Ovary (tissue), 9 donors: ENCODE results near the gene MAP7. TPM values are rescaled to one million over a fixed set of nuclear protein-coding genes. Genes with fewer than 3 reads are reported as not detected.

Experiments
- DNase-seq, 5 donors: peaks; one replicate each; pipeline ENCODE4 v3.0.0-alpha.2; 2019 to 2020
- H3K27ac ChIP-seq, 2 donors: fragments of 200-600 bp; one replicate each; pipeline versions ENCODE4 v1.5.1 to v1.8.0; 2019 to 2022
- H3K27me3 ChIP-seq: fragments of 200-600 bp; one replicate; pipeline ENCODE4 v1.8.0; 2022
- H3K36me3 ChIP-seq: fragments of 200-600 bp; sonication (generic); one replicate; pipeline ENCODE4 v1.5.1; 2019
- H3K4me1 ChIP-seq: one replicate; pipeline ENCODE4 v1.8.1; 2013; ENCODE audit warnings: mild to moderate bottlenecking, moderate library complexity; ENCODE audit not compliant: insufficient read depth
- H3K4me3 ChIP-seq: fragments of 200-600 bp; sonication (generic); one replicate; pipeline ENCODE4 v1.5.1; 2017
- H3K9me3 ChIP-seq, 2 donors: fragments of 200-600 bp in 1 of 2; sonication (generic) in 1 of 2; one replicate each; pipeline versions ENCODE4 v1.5.1 to v1.8.1; 2013 to 2019; ENCODE audit warnings: mild to moderate bottlenecking in 1 of 2, moderate library complexity in 1 of 2
- EP300 ChIP-seq: sonication (generic); formaldehyde crosslinking; IDR thresholded peaks from one replicate; pipeline ENCODE4 v1.6.1; 2017; ENCODE audit warnings: antibody characterized with exemption
- POLR2A ChIP-seq: fragments of 450-650 bp; IDR thresholded peaks from one replicate; pipeline ENCODE4 v1.6.1; 2017; ENCODE audit warnings: antibody characterized with exemption, mild to moderate bottlenecking, moderate library complexity
- WGBS, 3 donors: extraction: QIAGEN DNeasy Blood & Tissue Kit in 1 of 3; methylation state at CpG; one replicate each; pipeline versions ENCODE4 v1.1.5 to v1.1.7; 2013 to 2017; 5-methylcytosine and 5-hydroxymethylcytosine counted together
- intact Hi-C, 4 donors: fragments of 100-400 bp; cut with DNase I; formaldehyde crosslinking; loops; one replicate each; pipeline versions ENCODE4 v1.11.0 to v1.15.1; 2022 to 2023
- polyA plus RNA-seq, 2 donors: library from polyadenylated mRNA; stranded (reverse); fragments of 200-250 nt in 1 of 2; fragments of 350-450 nt in 1 of 2; fragmentation: Illumina TruSeq in 1 of 2; extraction: RNeasy Lipid Tissue Mini Kit (QIAGEN cat#74804) in 1 of 2; gene quantifications; one replicate each; pipeline ENCODE4 v1.2.3, GENCODE V29; 2013 to 2014
- total RNA-seq, 7 donors: library from RNA; depleted of rRNA in 2 of 7; stranded (reverse); fragments of >200 nt in 2 of 7; fragmentation: NEBNext Ultra II Directional in 3 of 7; extraction: Animal tissue kit (Norgen Biotek cat#: 25700) in 3 of 7; gene quantifications; one replicate each; pipeline versions ENCODE4 v1.1.0 to v1.2.4, GENCODE V29; 2016 to 2023
- TF ChIP-seq, protein P1 (sequence below), 3 donors: fragments of 450-650 bp in 2 of 3; fragments of 200-600 bp in 1 of 3; IDR thresholded peaks; one replicate each; pipeline versions ENCODE4 v1.5.1 to v1.8.0; 2016 to 2022; ENCODE audit warnings: antibody characterized with exemption in 3 of 3, mild to moderate bottlenecking in 1 of 3
- donor health status: DM: no; HTN: no; CAD: no; lungs with moderate emphysema.
- donor health status: DM: no; HTN: no; CAD: no.
- donor health status: Bipolar disorder and iron deficiency.
- donor health status: DM: yes; HTN: yes; CAD: no.
- donor health status: DM: no; HTN: no; CAD: no.
- donor health status: DM: yes; HTN: yes; CAD: no.

The MAP7 gene
- total and polyA plus RNA-seq, 9 donors: 1.2 to 13.0 (median 3.6) TPM

DNA sequence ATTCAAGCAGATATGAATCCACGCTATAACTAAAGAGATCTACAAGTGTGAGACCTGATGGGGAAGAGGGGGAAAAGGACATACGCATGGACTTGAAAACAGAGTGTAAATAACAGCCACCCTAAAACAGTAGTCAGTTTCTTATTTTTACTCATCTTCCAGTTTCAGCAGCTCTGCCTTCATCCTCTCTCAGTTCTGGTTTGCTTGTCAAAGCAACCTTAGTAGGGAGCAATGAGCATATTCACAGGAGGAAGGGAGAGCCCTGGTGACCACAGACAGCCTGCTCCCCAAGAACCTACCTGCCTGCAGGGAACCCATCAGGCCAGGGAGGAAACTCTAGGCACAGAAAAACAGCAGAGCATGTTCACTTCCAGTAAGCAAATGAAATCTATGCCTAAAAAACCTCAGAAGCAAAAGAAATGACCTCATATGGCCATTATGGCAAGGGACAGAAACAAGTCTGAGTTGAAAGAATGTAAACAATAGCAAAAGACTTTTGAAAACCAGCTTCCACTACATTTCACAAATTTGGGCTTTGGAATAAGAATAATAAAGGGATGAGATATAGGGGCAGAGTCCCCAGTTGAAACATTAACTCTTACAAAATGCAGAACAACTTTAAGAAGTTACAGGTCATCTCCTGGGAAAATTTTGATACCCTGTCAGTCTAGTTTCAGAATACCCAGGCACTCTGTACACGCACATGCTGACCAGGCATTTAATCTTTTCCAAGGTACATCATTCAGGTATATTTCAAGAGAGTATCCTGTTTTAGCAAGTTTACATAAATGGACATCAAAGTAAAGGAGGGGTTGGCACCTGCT lies 139.8 kb downstream of the MAP7 start:
- intact Hi-C loops: no loop called here
- Histone ChIP-seq H3K4me1 (peaks cover 1% of the 10 kb centered on the region), H3K4me3 (no peak overlapping the region), H3K36me3 (no peaks in the 10 kb centered on the region), H3K27me3 (no peaks in the 10 kb centered on the region), H3K27ac (no peak overlapping the region), H3K9me3 (no peaks in the 10 kb centered on the region)
- 89 to 94% (median 92%) methylated on average over 3 of the region's 3 CpGs for whole genome bisulfite sequencing, 3 donors
- TF ChIP-seq, protein P1, sequence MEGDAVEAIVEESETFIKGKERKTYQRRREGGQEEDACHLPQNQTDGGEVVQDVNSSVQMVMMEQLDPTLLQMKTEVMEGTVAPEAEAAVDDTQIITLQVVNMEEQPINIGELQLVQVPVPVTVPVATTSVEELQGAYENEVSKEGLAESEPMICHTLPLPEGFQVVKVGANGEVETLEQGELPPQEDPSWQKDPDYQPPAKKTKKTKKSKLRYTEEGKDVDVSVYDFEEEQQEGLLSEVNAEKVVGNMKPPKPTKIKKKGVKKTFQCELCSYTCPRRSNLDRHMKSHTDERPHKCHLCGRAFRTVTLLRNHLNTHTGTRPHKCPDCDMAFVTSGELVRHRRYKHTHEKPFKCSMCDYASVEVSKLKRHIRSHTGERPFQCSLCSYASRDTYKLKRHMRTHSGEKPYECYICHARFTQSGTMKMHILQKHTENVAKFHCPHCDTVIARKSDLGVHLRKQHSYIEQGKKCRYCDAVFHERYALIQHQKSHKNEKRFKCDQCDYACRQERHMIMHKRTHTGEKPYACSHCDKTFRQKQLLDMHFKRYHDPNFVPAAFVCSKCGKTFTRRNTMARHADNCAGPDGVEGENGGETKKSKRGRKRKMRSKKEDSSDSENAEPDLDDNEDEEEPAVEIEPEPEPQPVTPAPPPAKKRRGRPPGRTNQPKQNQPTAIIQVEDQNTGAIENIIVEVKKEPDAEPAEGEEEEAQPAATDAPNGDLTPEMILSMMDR (IDR thresholded peaks at IDR 0.05): no peak
- no peak for TF ChIP-seq EP300
- no peak for TF ChIP-seq POLR2A
- no peak for DNase-seq

DNA sequence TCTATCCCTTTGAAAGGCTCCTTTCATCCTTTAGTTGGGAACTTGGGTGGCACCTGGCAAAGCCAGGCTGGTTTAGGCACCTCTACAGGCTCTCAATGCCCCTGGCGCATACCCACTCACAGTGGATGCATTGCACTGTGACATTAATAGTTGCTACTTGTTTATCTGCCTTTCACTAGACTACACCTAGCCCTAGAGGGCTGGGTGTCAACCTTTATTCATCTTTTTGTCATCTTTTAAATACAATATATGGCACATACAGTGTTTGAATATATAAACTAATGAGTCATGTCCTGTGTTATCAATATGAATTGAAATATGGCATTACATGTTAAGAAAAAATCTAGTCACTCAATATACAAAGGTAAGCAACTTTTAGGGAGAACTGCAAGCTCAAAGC lies 140.6 kb downstream of the MAP7 start:
- Histone ChIP-seq H3K4me3 (no peak overlapping the region), H3K4me1 (peaks cover 1% of the 10 kb centered on the region), H3K27ac (no peak overlapping the region), H3K36me3 (no peaks in the 10 kb centered on the region), H3K9me3 (no peaks in the 10 kb centered on the region), H3K27me3 (no peaks in the 10 kb centered on the region)
- DNase-seq: no peak
- TF ChIP-seq, protein P1 (IDR thresholded peaks at IDR 0.05): no peak
- TF ChIP-seq POLR2A: no peak
- TF ChIP-seq EP300: no peak
- 97 to 98% (median 98%) methylated on average over 1 of the region's 1 CpG for WGBS, 3 donors
- intact Hi-C loops: no loop called here

DNA sequence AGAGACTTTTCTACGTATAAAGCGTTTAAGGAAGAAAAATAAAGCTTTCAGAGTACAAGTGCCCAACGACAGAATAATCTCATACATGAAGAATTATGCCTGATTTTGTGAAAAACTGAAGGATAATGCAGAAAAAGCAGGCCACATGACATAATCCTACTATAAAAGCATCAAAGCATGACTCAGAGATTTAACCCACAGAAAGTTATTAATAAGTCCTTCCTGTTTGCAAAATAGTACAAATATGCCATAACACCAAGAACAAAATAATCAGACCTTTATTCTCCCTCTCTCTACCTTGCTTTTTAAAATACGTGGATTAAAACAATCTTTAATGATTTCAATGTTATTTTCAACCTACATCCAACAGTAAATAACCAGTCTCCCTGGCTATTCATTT lies 142.0 kb downstream of the MAP7 start:
- Histone ChIP-seq H3K9me3 (no peaks in the 10 kb centered on the region), H3K27ac (no peak overlapping the region), H3K4me3 (no peak overlapping the region), H3K36me3 (no peaks in the 10 kb centered on the region), H3K27me3 (no peaks in the 10 kb centered on the region), H3K4me1 (peaks cover 1% of the 10 kb centered on the region)
- WGBS, 3 donors: 48 to 57% (median 54%) methylated on average over 4 of the region's 4 CpGs
- intact Hi-C loops: no loop called here
- no peak for DNase-seq
- TF ChIP-seq, protein P1 (IDR thresholded peaks at IDR 0.05): no peak
- TF ChIP-seq POLR2A (no peak), EP300 (no peak)

DNA sequence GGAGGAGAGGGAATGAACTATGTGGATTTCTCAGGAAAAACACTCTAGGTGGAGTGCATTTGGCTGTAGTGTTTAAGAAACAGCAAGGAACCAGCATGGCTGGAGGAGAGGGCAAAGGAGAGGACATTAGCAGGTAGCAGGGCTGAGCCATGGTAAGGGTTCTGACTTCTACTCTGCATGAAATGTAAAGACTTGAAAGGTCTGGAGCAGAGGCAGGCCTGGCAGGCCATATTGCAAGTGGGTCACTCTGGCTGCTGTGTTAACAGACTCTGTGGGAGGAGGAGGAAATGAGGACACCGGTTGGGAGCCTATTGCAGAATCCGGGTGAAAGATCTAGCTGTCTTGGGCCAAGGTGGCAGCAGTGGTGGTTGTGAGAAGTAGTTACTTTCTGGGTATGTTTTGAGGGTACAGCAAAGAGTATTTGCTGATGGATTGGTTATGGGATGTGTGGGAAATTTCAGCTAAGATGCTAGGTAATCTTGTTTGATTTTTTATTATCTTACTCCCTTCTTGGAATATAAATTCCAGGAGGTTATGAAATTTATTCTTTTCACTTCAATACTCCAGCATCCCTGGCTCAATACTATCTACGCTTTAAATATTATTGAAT lies 144.7 kb downstream of the MAP7 start:
- DNase-seq: no peak
- 71 to 84% (median 76%) methylated on average over 3 of the region's 3 CpGs for WGBS, 3 donors
- Histone ChIP-seq H3K27ac (no peak overlapping the region), H3K4me3 (no peak overlapping the region), H3K36me3 (no peaks in the 10 kb centered on the region), H3K27me3 (no peaks in the 10 kb centered on the region), H3K4me1 (peaks cover 1% of the 10 kb centered on the region), H3K9me3 (no peaks in the 10 kb centered on the region)
- intact Hi-C loops: no loop called here
- TF ChIP-seq EP300 (no peak), POLR2A (no peak)
- TF ChIP-seq, protein P1 (IDR thresholded peaks at IDR 0.05): no peak
